ENCODE measurements around the gene GAS2. TPM values are rescaled to one million over a fixed set of nuclear protein-coding genes. Genes with fewer than 3 reads are reported as not detected.

Gene GAS2
- total and polyA plus RNA-seq, 9 of the 15 experiments (the other 6 are each of a cell fraction or from before 2014, with no cell fraction given), result 0.77 to 1.9 (median 1.1) TPM

DNA sequence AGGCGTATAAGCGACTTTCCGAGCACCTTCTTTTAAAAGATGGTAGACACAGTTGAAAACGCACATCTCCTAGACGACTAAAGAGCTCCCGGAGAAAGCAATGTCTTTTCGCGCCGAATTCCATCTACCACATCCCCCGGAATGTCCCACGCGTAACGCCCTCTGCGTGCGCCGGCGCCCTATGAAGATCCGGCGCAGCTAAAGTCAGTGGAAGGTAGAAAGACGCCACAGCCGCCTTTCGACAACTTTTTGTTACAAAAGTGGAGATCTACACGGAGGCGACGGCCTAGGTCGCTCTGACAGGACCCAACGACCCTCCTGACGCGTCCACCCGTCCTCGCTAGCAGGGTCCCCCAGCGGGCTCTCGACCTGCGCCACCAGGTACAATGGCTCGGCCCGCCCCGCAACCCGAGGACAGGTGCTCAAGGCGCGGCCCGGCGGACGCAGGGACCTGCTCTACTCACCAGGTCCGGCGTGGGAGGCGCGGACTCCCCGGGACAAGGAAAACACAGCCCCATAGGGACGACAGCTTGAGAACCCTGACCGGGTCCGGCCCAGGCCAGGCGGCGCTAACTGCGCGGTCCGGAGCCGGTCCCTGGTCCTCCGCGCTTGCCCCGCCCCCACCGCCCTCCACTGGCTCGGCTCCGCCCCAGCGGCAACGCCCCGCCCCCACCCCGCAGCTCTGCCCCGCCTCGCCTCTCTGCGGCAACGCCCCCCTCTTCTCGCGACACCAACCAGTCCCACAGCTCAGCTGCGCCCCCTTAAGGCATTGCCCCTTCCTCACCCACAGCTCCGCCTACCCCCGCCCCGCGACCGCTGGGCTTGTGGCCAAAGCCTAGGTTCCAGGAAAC is 163.0 kb downstream of the GAS2 start, which contains the start of gene SVIP (continued):
- TF ChIP-seq, protein P1, sequence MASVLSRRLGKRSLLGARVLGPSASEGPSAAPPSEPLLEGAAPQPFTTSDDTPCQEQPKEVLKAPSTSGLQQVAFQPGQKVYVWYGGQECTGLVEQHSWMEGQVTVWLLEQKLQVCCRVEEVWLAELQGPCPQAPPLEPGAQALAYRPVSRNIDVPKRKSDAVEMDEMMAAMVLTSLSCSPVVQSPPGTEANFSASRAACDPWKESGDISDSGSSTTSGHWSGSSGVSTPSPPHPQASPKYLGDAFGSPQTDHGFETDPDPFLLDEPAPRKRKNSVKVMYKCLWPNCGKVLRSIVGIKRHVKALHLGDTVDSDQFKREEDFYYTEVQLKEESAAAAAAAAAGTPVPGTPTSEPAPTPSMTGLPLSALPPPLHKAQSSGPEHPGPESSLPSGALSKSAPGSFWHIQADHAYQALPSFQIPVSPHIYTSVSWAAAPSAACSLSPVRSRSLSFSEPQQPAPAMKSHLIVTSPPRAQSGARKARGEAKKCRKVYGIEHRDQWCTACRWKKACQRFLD (CRISPR knock-in tag; IDR thresholded peaks at IDR 0.05), result 0 out of 2 replicates have a peak, but pooled peaks have one; percentile 28
- TF ChIP-seq, protein P2, sequence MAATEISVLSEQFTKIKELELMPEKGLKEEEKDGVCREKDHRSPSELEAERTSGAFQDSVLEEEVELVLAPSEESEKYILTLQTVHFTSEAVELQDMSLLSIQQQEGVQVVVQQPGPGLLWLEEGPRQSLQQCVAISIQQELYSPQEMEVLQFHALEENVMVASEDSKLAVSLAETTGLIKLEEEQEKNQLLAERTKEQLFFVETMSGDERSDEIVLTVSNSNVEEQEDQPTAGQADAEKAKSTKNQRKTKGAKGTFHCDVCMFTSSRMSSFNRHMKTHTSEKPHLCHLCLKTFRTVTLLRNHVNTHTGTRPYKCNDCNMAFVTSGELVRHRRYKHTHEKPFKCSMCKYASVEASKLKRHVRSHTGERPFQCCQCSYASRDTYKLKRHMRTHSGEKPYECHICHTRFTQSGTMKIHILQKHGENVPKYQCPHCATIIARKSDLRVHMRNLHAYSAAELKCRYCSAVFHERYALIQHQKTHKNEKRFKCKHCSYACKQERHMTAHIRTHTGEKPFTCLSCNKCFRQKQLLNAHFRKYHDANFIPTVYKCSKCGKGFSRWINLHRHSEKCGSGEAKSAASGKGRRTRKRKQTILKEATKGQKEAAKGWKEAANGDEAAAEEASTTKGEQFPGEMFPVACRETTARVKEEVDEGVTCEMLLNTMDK (IDR thresholded peaks at IDR 0.05; ENCODE audit: borderline replicate concordance, insufficient read depth, low read depth, low read length, poor library complexity, severe bottlenecking), result no peak
- TF ChIP-seq CHD1 (IDR thresholded peaks at IDR 0.05; ENCODE audit: low read length), result no peak
- peak; percentile 38; the same call in 1 of the 2 replicates for TF ChIP-seq SAFB (IDR thresholded peaks at IDR 0.05; ENCODE audit: borderline replicate concordance, low read depth, low read length)
- TF ChIP-seq SMAD4 (CRISPR knock-in tag; conservative IDR thresholded peaks at IDR 0.05), result no peak; the same call in 1 of the 2 replicates
- TF ChIP-seq MED1 (CRISPR knock-in tag; IDR thresholded peaks at IDR 0.05; ENCODE audit: borderline replicate concordance), result no peak
- TF ChIP-seq POLR2B (IDR thresholded peaks at IDR 0.05; ENCODE audit: low read depth, partially characterized antibody), result peak; percentile 68
- TF ChIP-seq HOXB6 (CRISPR knock-in tag; IDR thresholded peaks at IDR 0.05; ENCODE audit: borderline replicate concordance), result no peak
- TF ChIP-seq CBX1 (IDR thresholded peaks at IDR 0.05; ENCODE audit: low read depth), result peak; percentile 53; the same call in 1 of the 2 replicates
- TF ChIP-seq NCOA1 (IDR thresholded peaks at IDR 0.05; ENCODE audit: low read depth), result no peak
- TF ChIP-seq PRPF4 (IDR thresholded peaks at IDR 0.05; ENCODE audit: insufficient read depth, low read depth, low read length, poor library complexity, severe bottlenecking), result no peak
- TF ChIP-seq ZNF589 (CRISPR knock-in tag; IDR thresholded peaks at IDR 0.05; ENCODE audit: low read depth), result no peak
- TF ChIP-seq SMARCB1 (IDR thresholded peaks at IDR 0.05; ENCODE audit: insufficient read length, low read depth), result no peak
- TF ChIP-seq JUND (IDR thresholded peaks at IDR 0.05; ENCODE audit: borderline replicate concordance, low read depth, low read length), result peak; percentile 29; the same call in 1 of the 2 replicates
- no peak; the same call in 2 of the 3 replicates for TF ChIP-seq JUND (tag; IDR thresholded peaks at IDR 0.05; ENCODE audit: borderline replicate concordance, low read depth, low read length)
- peak; percentile 43; the same call in 1 of the 2 replicates for TF ChIP-seq RB1 (IDR thresholded peaks at IDR 0.05; ENCODE audit: low read depth)
- TF ChIP-seq, protein P3, sequence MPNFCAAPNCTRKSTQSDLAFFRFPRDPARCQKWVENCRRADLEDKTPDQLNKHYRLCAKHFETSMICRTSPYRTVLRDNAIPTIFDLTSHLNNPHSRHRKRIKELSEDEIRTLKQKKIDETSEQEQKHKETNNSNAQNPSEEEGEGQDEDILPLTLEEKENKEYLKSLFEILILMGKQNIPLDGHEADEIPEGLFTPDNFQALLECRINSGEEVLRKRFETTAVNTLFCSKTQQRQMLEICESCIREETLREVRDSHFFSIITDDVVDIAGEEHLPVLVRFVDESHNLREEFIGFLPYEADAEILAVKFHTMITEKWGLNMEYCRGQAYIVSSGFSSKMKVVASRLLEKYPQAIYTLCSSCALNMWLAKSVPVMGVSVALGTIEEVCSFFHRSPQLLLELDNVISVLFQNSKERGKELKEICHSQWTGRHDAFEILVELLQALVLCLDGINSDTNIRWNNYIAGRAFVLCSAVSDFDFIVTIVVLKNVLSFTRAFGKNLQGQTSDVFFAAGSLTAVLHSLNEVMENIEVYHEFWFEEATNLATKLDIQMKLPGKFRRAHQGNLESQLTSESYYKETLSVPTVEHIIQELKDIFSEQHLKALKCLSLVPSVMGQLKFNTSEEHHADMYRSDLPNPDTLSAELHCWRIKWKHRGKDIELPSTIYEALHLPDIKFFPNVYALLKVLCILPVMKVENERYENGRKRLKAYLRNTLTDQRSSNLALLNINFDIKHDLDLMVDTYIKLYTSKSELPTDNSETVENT (CRISPR knock-in tag; IDR thresholded peaks at IDR 0.05), result peak; percentile 74
- TF ChIP-seq, protein P4, sequence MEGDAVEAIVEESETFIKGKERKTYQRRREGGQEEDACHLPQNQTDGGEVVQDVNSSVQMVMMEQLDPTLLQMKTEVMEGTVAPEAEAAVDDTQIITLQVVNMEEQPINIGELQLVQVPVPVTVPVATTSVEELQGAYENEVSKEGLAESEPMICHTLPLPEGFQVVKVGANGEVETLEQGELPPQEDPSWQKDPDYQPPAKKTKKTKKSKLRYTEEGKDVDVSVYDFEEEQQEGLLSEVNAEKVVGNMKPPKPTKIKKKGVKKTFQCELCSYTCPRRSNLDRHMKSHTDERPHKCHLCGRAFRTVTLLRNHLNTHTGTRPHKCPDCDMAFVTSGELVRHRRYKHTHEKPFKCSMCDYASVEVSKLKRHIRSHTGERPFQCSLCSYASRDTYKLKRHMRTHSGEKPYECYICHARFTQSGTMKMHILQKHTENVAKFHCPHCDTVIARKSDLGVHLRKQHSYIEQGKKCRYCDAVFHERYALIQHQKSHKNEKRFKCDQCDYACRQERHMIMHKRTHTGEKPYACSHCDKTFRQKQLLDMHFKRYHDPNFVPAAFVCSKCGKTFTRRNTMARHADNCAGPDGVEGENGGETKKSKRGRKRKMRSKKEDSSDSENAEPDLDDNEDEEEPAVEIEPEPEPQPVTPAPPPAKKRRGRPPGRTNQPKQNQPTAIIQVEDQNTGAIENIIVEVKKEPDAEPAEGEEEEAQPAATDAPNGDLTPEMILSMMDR (IDR thresholded peaks at IDR 0.05 in 2 of 3, conservative IDR thresholded peaks at IDR 0.05 in 1 of 3; ENCODE audit: insufficient read depth in 2 of 3, low read depth in 1 of 3, low read length in 3 of 3), result peak; percentile 71 to 90 (median 86)
- TF ChIP-seq ZNF431 (CRISPR knock-in tag; IDR thresholded peaks at IDR 0.05), result no peak

Measured in K562 (cell line).